GM23248 (cell line): Measurements from ENCODE around the gene TXLNB. TPM values are rescaled to one million over a fixed set of nuclear protein-coding genes. Genes with fewer than 3 reads are reported as not detected.

Experiments used
- DNase-seq: peaks from one replicate; pipeline ENCODE4 v3.0.0-alpha.2; 2015
- H2AFZ ChIP-seq: fragments of 200-600 bp; sonication (generic); 2 replicates; pipeline ENCODE4 v1.6.1; 2016; ENCODE audit warnings: antibody characterized with exemption
- H3F3A ChIP-seq: fragments of 200-600 bp; sonication (generic); 2 replicates; pipeline ENCODE4 v1.6.1; 2016; ENCODE audit warnings: mild to moderate bottlenecking, antibody characterized with exemption, mixed run types; ENCODE audit not compliant: insufficient read depth
- H3K27ac ChIP-seq: fragments of 200-600 bp; sonication (generic); 2 replicates; pipeline ENCODE4 v1.5.1; 2016; ENCODE audit warnings: mild to moderate bottlenecking
- H3K27me3 ChIP-seq: fragments of 200-600 bp; sonication (generic); replicated peaks from 2 replicates; pipeline ENCODE4 v1.6.1; 2016; ENCODE audit warnings: mild to moderate bottlenecking; ENCODE audit not compliant: insufficient read depth
- H3K36me3 ChIP-seq: fragments of 200-600 bp; sonication (generic); 2 replicates; pipeline ENCODE4 v1.6.1; 2016; ENCODE audit warnings: low read depth, mild to moderate bottlenecking
- H3K4me1 ChIP-seq: fragments of 200-600 bp; sonication (generic); 2 replicates; pipeline ENCODE4 v1.6.1; 2016; ENCODE audit warnings: mild to moderate bottlenecking; ENCODE audit not compliant: insufficient read depth
- H3K4me2 ChIP-seq: fragments of 200-600 bp; sonication (generic); one replicate; pipeline ENCODE4 v1.6.1; 2016; ENCODE audit warnings: mild to moderate bottlenecking; ENCODE audit not compliant: unreplicated experiment
- H3K4me3 ChIP-seq: fragments of 200-600 bp; sonication (generic); 2 replicates; pipeline ENCODE4 v1.5.1; 2016; ENCODE audit warnings: mild to moderate bottlenecking
- H3K79me2 ChIP-seq: fragments of 200-600 bp; sonication (generic); 2 replicates; pipeline ENCODE4 v1.6.1; 2016; ENCODE audit warnings: mild to moderate bottlenecking; ENCODE audit not compliant: insufficient read depth
- H3K9ac ChIP-seq: fragments of 200-600 bp; sonication (generic); 2 replicates; pipeline ENCODE4 v1.6.1; 2016; ENCODE audit warnings: mild to moderate bottlenecking
- H3K9me2 ChIP-seq: fragments of 200-600 bp; sonication (generic); 2 replicates; pipeline ENCODE4 v1.6.1; 2016; ENCODE audit warnings: mixed run types, mild to moderate bottlenecking, moderate library complexity; ENCODE audit not compliant: insufficient read depth
- H3K9me3 ChIP-seq: fragments of 200-600 bp; sonication (generic); one replicate; pipeline ENCODE4 v1.6.1; 2017; ENCODE audit warnings: low read depth
- H4K20me1 ChIP-seq: fragments of 200-600 bp; sonication (generic); 2 replicates; pipeline ENCODE4 v1.6.0; 2016; ENCODE audit not compliant: insufficient read depth
- EZH2 ChIP-seq: fragments of 200-600 bp; sonication (generic); IDR thresholded peaks from 2 replicates; pipeline ENCODE4 v1.6.1; 2018; ENCODE audit warnings: antibody characterized with exemption, mild to moderate bottlenecking; ENCODE audit not compliant: insufficient read depth, poor library complexity, severe bottlenecking
- EZH2phosphoT487 ChIP-seq: fragments of 200-600 bp; sonication (generic); IDR thresholded peaks from 2 replicates; pipeline ENCODE4 v1.6.1; 2018; ENCODE audit warnings: antibody characterized with exemption, moderate library complexity, mild to moderate bottlenecking, low read depth; ENCODE audit not compliant: insufficient read depth
- WGBS, 2 experiments: methylation state at CpG; one replicate each; pipeline ENCODE4 v1.1.6; 2015 to 2017; ENCODE audit warnings: low lambda C conversion rate in 2 of 2, low coverage in 1 of 2; ENCODE audit errors: missing lambda C conversion rate in 2 of 2; 5-methylcytosine and 5-hydroxymethylcytosine counted together
- in situ Hi-C: fragments of 300-500 bp; cut with MboI; formaldehyde crosslinking; loops from 2 replicates; pipeline ENCODE4 v1.15.0; 2020
- polyA plus RNA-seq: library from polyadenylated mRNA; unstranded; fragments of >200 nt; fragmentation: Nextera tagmentation; extraction: Ambion mirVana; gene quantifications from 2 replicates; pipeline ENCODE4 v1.2.1, GENCODE V29; 2016
- total RNA-seq: library from RNA; depleted of rRNA; stranded (reverse); fragments of >200 nt; shearing (Covaris generic); gene quantifications from 2 replicates; pipeline ENCODE4 v1.2.3, GENCODE V29; 2014

TXLNB gene
- total and polyA plus RNA-seq, 2 experiments from 2014 or later, result 0.22 to 0.23 TPM

DNA sequence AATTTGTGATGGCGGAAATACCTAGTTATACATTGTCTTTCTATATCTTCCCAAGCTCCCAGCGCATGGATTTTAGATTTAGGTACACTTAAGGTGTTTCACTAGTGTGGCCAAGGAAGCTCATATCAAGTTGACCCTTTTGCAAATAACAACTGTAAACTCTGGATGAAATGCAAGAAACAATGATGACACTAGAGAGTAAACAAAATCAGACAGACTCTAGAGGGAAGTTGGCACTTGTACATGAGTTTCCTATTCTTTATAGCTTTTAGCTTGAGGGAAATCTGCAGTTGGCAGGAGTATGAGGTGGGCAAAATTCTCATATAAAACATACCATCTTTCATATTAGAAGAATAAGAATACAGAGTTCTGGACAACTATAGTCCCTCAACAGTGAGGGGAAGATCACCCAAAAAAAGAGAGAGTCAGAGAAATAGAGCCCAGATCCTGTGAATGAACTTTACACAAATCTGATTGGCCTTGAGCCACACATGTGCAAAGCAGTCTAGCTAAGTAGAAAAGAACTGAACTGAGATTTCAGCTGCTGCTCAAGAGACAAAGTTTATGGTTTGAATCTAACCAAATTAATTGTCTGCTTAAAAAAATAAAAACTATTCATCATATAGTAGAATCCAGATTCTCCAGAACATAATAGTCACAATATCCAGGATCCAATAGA lies 26.1 kb downstream of the TXLNB start:
- no peak for TF ChIP-seq EZH2phosphoT487
- no peak for TF ChIP-seq EZH2
- Histone ChIP-seq H3K36me3 (no peaks in the 10 kb centered on the region), H4K20me1 (no peaks in the 10 kb centered on the region), H2AFZ (no peak overlapping the region), H3K9me2 (no peaks in the 10 kb centered on the region), H3K4me2 (no peak overlapping the region), H3K9ac (no peak overlapping the region), H3K9me3 (no peaks in the 10 kb centered on the region), H3K27me3 (no peaks in the 10 kb centered on the region), H3K4me1 (no peaks in the 10 kb centered on the region), H3K4me3 (no peak overlapping the region), H3K79me2 (no peaks in the 10 kb centered on the region), H3K27ac (no peak overlapping the region), H3F3A (peaks cover 6% of the 10 kb centered on the region; the same call in 1 of the 2 replicates)
- in situ Hi-C loops, result no loop called here
- DNase-seq, result no peak
- 99 to 100% methylated on average over 2 of the region's 2 CpGs for WGBS, 2 experiments

DNA sequence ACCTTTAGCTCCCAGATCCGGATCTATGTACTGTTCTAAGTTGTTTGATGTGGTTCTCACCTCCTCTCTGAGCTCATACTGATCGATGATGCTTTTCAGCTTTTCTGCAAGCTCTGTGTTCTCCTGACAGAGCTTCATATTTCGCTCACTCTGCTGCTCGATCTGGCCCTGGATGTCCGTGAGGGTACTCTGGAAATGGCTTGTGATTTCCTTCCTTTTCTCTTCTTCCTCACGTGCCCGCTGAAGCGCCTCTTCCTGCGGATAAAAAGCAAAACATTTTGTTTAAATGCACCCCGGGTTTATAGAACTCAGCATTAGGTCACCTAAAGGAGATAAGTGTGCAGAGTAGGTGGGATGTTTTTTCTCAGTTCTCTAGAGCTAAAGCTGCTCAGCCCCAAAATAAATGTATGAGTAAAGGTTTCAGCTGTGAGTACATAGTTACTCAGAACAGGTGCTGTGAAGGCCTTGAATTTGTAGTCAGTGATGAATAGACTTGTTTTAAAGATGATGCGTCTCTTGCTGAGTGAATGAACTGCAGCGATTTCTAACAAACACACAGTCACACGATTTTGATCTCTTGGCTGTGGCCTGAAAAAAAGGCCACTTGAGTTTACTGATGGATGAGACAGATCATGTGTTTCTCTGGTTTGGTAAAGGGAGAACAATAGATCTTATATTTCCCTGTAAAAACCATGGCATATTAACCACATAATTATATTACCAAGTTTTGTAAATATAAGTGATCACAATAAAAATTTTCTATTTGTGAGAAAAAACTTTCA lies 29.1 kb downstream of the TXLNB start:
- in situ Hi-C loops, result no loop called here
- no peak for TF ChIP-seq EZH2
- no peak for TF ChIP-seq EZH2phosphoT487
- Histone ChIP-seq H3K27me3 (no peaks in the 10 kb centered on the region), H2AFZ (0 out of 2 replicates have a peak overlapping the region, but pooled peaks have one; percentile 44), H3K79me2 (no peaks in the 10 kb centered on the region), H4K20me1 (no peaks in the 10 kb centered on the region), H3K9me3 (no peaks in the 10 kb centered on the region), H3K4me3 (no peak overlapping the region), H3K9me2 (no peaks in the 10 kb centered on the region), H3K9ac (no peak overlapping the region), H3K4me1 (no peaks in the 10 kb centered on the region), H3K27ac (no peak overlapping the region), H3F3A (peaks cover 6% of the 10 kb centered on the region; the same call in 1 of the 2 replicates), H3K36me3 (no peaks in the 10 kb centered on the region), H3K4me2 (no peak overlapping the region)
- 69 to 72% methylated on average over 13 of the region's 13 CpGs for whole genome bisulfite sequencing, 2 experiments
- DNase-seq, result peak; percentile 30

DNA sequence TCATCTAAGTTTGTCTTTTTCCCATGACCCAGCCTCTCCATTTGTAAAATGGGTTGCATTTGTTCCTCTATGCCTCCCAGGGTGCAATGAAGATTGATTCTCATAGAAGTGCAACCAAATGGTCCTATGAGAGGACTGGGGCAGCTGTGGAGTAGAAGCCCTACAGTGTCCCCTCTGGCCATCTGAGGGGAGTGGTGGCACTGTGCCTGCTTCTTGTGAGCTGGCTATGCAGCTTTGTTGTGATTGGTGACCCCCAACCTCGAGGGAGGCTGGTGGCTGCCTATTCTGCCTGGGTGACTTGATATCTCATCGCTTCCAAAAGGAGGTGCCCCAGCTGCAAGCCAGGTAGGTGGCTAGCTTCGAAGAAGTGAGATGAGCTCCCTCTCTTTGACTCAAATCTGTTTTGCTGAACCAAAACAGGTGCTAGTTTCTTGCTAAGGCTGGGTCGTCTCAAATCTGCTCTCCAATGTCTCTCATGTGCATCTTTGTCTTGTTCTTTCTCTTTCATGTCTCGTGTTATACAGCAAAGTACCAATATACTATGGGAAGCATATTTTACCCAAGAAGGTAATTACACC lies 33.9 kb downstream of the TXLNB start:
- no peaks in the 10 kb centered on the region for H4K20me1 ChIP-seq
- H3K4me1 ChIP-seq, result peaks cover 12% of the 10 kb centered on the region; the same call in 1 of the 2 replicates
- no peak for DNase-seq
- peaks cover 10% of the 10 kb centered on the region; the same call in 1 of the 2 replicates for H3F3A ChIP-seq
- no peaks in the 10 kb centered on the region for H3K79me2 ChIP-seq
- H3K27ac ChIP-seq, result no peak overlapping the region
- H3K9me2 ChIP-seq, result no peaks in the 10 kb centered on the region
- H3K4me2 ChIP-seq, result no peak overlapping the region
- H3K36me3 ChIP-seq, result no peaks in the 10 kb centered on the region
- no peaks in the 10 kb centered on the region for H3K9me3 ChIP-seq
- no peaks in the 10 kb centered on the region for H3K27me3 ChIP-seq
- no peak overlapping the region for H3K4me3 ChIP-seq
- in situ Hi-C loops, result no loop called here
- H3K9ac ChIP-seq, result no peak overlapping the region
- WGBS, 2 experiments, result 69 to 74% methylated on average over 5 of the region's 5 CpGs
- TF ChIP-seq EZH2, result no peak
- TF ChIP-seq EZH2phosphoT487, result no peak
- no peak overlapping the region for H2AFZ ChIP-seq

DNA sequence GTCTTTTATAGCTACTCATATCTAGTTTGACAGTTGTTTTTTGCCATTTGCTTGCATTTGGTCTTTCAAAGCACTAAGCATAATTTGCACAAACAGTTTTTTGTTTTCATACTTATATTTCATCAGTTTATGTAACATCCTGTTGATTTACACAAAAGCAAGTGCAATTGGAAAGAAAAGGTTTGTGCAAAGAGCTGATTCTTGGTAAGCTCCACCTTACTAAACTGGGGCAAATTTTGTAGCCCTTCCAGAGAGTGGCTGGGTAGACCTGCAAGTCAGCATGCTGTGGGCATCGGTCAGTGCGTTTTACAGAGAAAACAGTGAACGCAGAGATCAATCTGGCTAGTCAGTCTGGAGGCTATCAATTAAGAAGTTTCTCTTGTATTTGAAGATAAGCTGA lies 34.5 kb downstream of the TXLNB start:
- Histone ChIP-seq H3K4me1 (peaks cover 12% of the 10 kb centered on the region; the same call in 1 of the 2 replicates), H3K4me3 (no peak overlapping the region), H3K9ac (no peak overlapping the region), H3F3A (peaks cover 5% of the 10 kb centered on the region; the same call in 1 of the 2 replicates), H3K9me2 (no peaks in the 10 kb centered on the region), H3K27me3 (no peaks in the 10 kb centered on the region), H2AFZ (no peak overlapping the region), H3K4me2 (no peak overlapping the region), H3K27ac (no peak overlapping the region), H4K20me1 (no peaks in the 10 kb centered on the region), H3K36me3 (no peaks in the 10 kb centered on the region), H3K9me3 (no peaks in the 10 kb centered on the region), H3K79me2 (no peaks in the 10 kb centered on the region)
- WGBS, 2 experiments, result 97 to 98% methylated on average over 3 of the region's 3 CpGs
- in situ Hi-C loops, result no loop called here
- DNase-seq, result no peak
- no peak for TF ChIP-seq EZH2phosphoT487
- TF ChIP-seq EZH2, result no peak
